GM21723 (cell line): ENCODE measurements around the gene STAU1.
A peak's percentile ranks its signal among the peaks of the same experiment; 100 is the strongest.
"Not testable (repeated sequence)": the region's sequence is repeated elsewhere in the genome, so short reads cannot be mapped to it uniquely, and the experiment has no call there.

Experiments
- ATAC-seq: cut with Tn5 transposase; IDR thresholded peaks from one replicate; pipeline ENCODE4 v1.9.1; 2021; ENCODE audit warnings: mild to moderate bottlenecking, moderate library complexity; ENCODE audit not compliant: unreplicated experiment

Gene STAU1

GRCh38 chr20:49166534-49167449 is 21.3 kb downstream of the STAU1 start:
- peak; percentile 73 for ATAC-seq

GRCh38 chr20:49165611-49166010 is 22.5 kb downstream of the STAU1 start:
- no peak for ATAC-seq

GRCh38 chr20:49163696-49164095 is 24.4 kb downstream of the STAU1 start:
- ATAC-seq = no peak

- ATAC-seq = no peak
Observed at GRCh38 chr20:49161428-49162152, 26.5 kb downstream of the STAU1 start.

- ATAC-seq = no peak
Observed at GRCh38 chr20:49160057-49160929, 27.8 kb downstream of the STAU1 start.

GRCh38 chr20:49157146-49157545 is 31.0 kb downstream of the STAU1 start:
- ATAC-seq = no peak

GRCh38 chr20:49156481-49156880 is 31.7 kb downstream of the STAU1 start:
- no peak for ATAC-seq

- no peak for ATAC-seq
Observed at GRCh38 chr20:49151436-49151835, 36.7 kb downstream of the STAU1 start.

- ATAC-seq = no peak
Observed at GRCh38 chr20:49149281-49150045, 38.7 kb downstream of the STAU1 start.

GRCh38 chr20:49148601-49149000 is 39.5 kb downstream of the STAU1 start:
- no peak for ATAC-seq

- no peak for ATAC-seq
Observed at GRCh38 chr20:49147296-49147695, 40.8 kb downstream of the STAU1 start.

- ATAC-seq = no peak
Observed at GRCh38 chr20:49146442-49147225, 41.5 kb downstream of the STAU1 start.

GRCh38 chr20:49140834-49141233 is 47.3 kb downstream of the STAU1 start:
- ATAC-seq = no peak

GRCh38 chr20:49140411-49140810 is 47.7 kb downstream of the STAU1 start:
- ATAC-seq = no peak

GRCh38 chr20:49138431-49138830 is 49.7 kb downstream of the STAU1 start:
- ATAC-seq = no peak

- no peak for ATAC-seq
Observed at GRCh38 chr20:49136817-49137571, 51.1 kb downstream of the STAU1 start.

- not testable (repeated sequence) for ATAC-seq
Observed at GRCh38 chr20:49134797-49135196, 53.3 kb downstream of the STAU1 start.

- ATAC-seq = no peak
Observed at GRCh38 chr20:49133571-49133970, 54.6 kb downstream of the STAU1 start.

GRCh38 chr20:49132995-49133478 is 55.1 kb downstream of the STAU1 start:
- no peak for ATAC-seq
